ENCODE measurements around the gene FXYD2. TPM values are rescaled to one million over a fixed set of nuclear protein-coding genes. Genes with fewer than 3 reads are reported as not detected.

The FXYD2 gene
- total RNA-seq, 6 experiments from 2014 or later: 0.40 TPM; not detected in 5

DNA sequence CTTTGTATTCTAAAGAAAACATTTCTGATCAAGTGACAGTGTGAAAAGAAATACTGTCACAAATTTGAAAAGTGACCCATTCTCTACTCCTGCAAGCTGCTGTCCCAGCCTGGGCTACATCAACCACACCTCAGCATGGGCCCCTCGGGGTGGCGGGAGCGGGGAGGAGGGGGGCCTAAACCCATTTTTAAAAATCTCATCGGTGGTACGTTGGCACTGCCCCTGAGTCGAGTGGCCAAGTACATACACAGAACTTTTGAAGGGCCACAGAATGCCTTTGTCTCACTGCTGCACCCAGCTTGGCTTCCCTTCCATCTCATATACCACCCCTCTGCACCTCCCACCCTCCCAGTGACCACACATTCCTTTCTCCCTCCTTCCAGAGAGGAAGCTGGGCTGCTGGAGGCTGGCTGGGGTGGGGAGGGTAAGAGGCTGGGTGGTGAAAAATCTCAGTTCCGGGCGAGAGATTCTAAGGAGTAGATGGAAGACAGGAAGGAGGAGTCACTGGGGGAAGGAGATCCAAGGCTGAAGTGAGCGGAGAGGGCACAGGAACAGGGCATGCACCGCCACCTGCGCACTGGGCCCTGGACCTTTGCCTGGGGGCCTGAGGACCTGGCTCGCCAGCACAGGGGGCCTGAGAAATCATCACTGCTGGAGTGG lies 30.8 kb upstream of the FXYD2 start:
- DNase-seq: no peak
- Mint-ChIP-seq H3K27ac (no peak overlapping the region), H3K27me3 (ENCODE audit: insufficient read depth) (peaks cover 48% of the 10 kb centered on the region), H3K4me1 (ENCODE audit: low read depth) (no peaks in the 10 kb centered on the region), H3K9me3 (peaks cover 7% of the 10 kb centered on the region), H3K36me3 (ENCODE audit: low read depth) (peaks cover 4% of the 10 kb centered on the region; the same call in 1 of the 2 replicates), H3K4me3 (no peak overlapping the region)
- TF ChIP-seq, protein P1, sequence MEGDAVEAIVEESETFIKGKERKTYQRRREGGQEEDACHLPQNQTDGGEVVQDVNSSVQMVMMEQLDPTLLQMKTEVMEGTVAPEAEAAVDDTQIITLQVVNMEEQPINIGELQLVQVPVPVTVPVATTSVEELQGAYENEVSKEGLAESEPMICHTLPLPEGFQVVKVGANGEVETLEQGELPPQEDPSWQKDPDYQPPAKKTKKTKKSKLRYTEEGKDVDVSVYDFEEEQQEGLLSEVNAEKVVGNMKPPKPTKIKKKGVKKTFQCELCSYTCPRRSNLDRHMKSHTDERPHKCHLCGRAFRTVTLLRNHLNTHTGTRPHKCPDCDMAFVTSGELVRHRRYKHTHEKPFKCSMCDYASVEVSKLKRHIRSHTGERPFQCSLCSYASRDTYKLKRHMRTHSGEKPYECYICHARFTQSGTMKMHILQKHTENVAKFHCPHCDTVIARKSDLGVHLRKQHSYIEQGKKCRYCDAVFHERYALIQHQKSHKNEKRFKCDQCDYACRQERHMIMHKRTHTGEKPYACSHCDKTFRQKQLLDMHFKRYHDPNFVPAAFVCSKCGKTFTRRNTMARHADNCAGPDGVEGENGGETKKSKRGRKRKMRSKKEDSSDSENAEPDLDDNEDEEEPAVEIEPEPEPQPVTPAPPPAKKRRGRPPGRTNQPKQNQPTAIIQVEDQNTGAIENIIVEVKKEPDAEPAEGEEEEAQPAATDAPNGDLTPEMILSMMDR (IDR thresholded peaks at IDR 0.05): no peak

DNA sequence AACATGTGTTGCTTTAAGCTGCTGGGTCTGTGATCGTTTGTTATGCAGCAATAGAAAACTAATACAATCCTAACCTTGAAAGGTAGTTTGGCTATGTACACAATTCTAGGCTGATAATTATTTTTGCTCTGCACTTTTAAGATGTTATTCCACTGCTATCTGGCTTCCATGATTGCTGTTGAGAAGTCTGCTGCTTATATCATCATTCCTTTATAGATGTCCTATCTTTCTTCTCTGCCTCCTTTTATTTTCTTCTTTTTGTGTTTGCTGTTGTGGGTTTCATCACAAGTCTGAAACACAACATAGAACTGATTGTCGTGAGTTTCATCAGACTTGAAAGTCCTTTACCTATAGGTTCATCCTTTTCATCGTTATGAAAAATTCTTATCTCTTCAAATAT lies 27.8 kb upstream of the FXYD2 start:
- H3K27me3 Mint-ChIP-seq (ENCODE audit: insufficient read depth): peaks cover 41% of the 10 kb centered on the region
- peaks cover 4% of the 10 kb centered on the region; the same call in 1 of the 2 replicates for H3K36me3 Mint-ChIP-seq (ENCODE audit: low read depth)
- DNase-seq: no peak
- H3K4me1 Mint-ChIP-seq (ENCODE audit: low read depth): no peaks in the 10 kb centered on the region
- H3K9me3 Mint-ChIP-seq: peaks cover 7% of the 10 kb centered on the region
- no peak overlapping the region for H3K4me3 Mint-ChIP-seq
- H3K27ac Mint-ChIP-seq: no peak overlapping the region
- TF ChIP-seq, protein P1 (IDR thresholded peaks at IDR 0.05): no peak

DNA sequence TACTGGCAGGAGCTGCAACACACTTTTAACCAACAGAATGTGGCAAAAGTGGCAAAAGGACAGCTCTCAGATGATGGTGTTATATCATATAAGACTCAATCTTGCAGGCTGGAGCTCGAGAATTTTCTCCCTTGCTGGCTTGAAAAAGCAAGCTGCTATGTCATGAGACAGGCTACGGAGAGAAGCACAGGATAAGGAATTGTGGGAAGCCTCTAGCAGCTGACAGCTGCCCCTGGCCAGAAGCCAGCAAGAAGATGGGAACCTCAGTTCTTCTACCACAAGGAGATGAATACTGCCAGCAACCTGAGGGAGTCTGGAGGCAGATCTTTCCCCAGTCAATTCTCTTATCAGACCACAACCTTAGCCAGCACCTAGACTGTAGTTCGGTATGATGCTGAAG lies 27.3 kb upstream of the FXYD2 start:
- TF ChIP-seq, protein P1 (IDR thresholded peaks at IDR 0.05): no peak
- Mint-ChIP-seq H3K4me3 (no peak overlapping the region), H3K27ac (no peak overlapping the region), H3K27me3 (ENCODE audit: insufficient read depth) (peaks cover 37% of the 10 kb centered on the region), H3K9me3 (peaks cover 7% of the 10 kb centered on the region), H3K36me3 (ENCODE audit: low read depth) (peaks cover 4% of the 10 kb centered on the region; the same call in 1 of the 2 replicates), H3K4me1 (ENCODE audit: low read depth) (no peaks in the 10 kb centered on the region)
- no peak for DNase-seq

DNA sequence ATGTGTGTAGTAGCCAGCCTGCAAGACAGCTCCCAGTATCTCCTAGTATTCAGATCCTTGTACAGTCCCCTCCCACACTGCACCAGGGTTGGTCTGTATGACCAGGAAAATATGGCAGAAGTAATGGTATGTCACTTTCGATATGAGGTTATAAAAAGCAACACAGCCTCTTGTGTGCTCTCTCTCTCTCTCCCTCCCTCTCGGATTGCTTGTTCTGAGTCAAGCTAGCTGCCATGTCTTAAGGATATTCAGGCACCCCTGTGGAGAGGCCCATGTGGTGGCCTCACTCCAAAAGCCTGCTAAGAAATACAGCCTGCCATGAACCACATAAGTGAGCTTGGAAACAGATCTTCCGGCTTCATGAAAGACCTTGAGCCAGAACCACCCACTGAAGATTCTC lies 26.6 kb upstream of the FXYD2 start:
- TF ChIP-seq, protein P1 (IDR thresholded peaks at IDR 0.05): no peak
- no peak for DNase-seq
- H3K36me3 Mint-ChIP-seq (ENCODE audit: low read depth): peaks cover 4% of the 10 kb centered on the region; the same call in 1 of the 2 replicates
- H3K9me3 Mint-ChIP-seq: peaks cover 7% of the 10 kb centered on the region
- H3K27ac Mint-ChIP-seq: no peak overlapping the region
- H3K4me1 Mint-ChIP-seq (ENCODE audit: low read depth): no peaks in the 10 kb centered on the region
- peaks cover 33% of the 10 kb centered on the region for H3K27me3 Mint-ChIP-seq (ENCODE audit: insufficient read depth)
- no peak overlapping the region for H3K4me3 Mint-ChIP-seq

DNA sequence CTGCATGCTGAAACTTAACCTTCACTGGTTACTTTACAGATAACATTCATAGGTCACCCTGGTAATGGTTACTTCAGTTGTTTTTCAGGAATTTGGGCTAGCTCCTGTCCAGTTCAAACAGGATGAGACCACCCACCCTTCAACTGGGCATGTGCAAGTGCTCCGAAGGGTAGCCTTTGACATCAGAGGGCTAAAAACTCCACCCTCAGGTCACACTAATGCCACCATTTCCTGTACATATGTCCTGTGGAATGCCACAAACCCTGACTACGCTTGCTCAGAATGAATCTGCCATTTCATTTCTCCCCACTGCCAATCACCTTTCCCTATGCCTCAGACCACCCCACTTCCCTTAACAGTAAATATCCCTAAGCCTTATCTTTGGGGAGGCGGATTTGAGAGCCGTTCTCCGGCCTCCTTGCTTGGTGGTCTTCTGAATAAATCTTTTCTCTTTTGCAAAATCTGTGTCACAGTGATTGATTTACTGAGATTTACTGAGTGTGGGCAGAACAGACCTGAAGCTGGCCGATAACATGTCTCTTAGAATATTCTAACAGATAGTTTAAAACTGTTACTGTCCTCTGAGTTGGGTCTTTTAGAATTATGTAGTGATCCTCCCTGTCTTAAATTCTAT lies 25.4 kb upstream of the FXYD2 start:
- Mint-ChIP-seq H3K4me1 (ENCODE audit: low read depth) (no peaks in the 10 kb centered on the region), H3K4me3 (no peak overlapping the region), H3K36me3 (ENCODE audit: low read depth) (peaks cover 4% of the 10 kb centered on the region; the same call in 1 of the 2 replicates), H3K27me3 (ENCODE audit: insufficient read depth) (peaks cover 29% of the 10 kb centered on the region), H3K9me3 (peaks cover 7% of the 10 kb centered on the region), H3K27ac (no peak overlapping the region)
- no peak for DNase-seq
- TF ChIP-seq, protein P1 (IDR thresholded peaks at IDR 0.05): no peak

Measured in HFFc6 (cell line).